Dendritic cell treated with granulocyte-macrophage colony-stimulating factor and Interleukin-4, amounts not matched to agents 40 ng/mL and 50 ng/mL, for 4 days (primary cell): ENCODE data around the gene NEDD9.

ENCODE experiments used
- H3K27ac Mint-ChIP-seq: one replicate; pipeline ENCODE4 v1.8.0; 2022; ENCODE audit warnings: mild to moderate bottlenecking, mixed read lengths
- H3K27me3 Mint-ChIP-seq: one replicate; pipeline ENCODE4 v1.8.0; 2022; ENCODE audit warnings: mild to moderate bottlenecking, mixed read lengths
- H3K36me3 Mint-ChIP-seq: one replicate; pipeline ENCODE4 v1.8.0; 2022; ENCODE audit warnings: low read depth, mixed read lengths
- H3K4me1 Mint-ChIP-seq: one replicate; pipeline ENCODE4 v1.8.0; 2022; ENCODE audit warnings: low read depth, mixed read lengths
- H3K4me3 Mint-ChIP-seq: one replicate; pipeline ENCODE4 v1.8.0; 2022; ENCODE audit warnings: mild to moderate bottlenecking, moderate library complexity, mixed read lengths
- H3K9me3 Mint-ChIP-seq: one replicate; pipeline ENCODE4 v1.8.0; 2022; ENCODE audit warnings: mixed read lengths
- intact Hi-C: fragments of 100-400 bp; cut with micrococcal nuclease; formaldehyde crosslinking; loops from one replicate; pipeline ENCODE4 v1.15.0; 2022

NEDD9 gene

GRCh38 chr6:11233673-11234573 is 1.5 kb upstream of the NEDD9 start:
- intact Hi-C loops: loop anchor here (5.0 kb wide), 1 partner anchor 62 kb away; no protein-coding TSS in a partner anchor
- Mint-ChIP-seq H3K27me3 (peaks cover 6% of the 10 kb centered on the region), H3K9me3 (no peaks in the 10 kb centered on the region), H3K36me3 (peaks cover 8% of the 10 kb centered on the region), H3K27ac (peak overlapping the region; percentile 94), H3K4me1 (peaks cover 38% of the 10 kb centered on the region), H3K4me3 (peak overlapping the region; percentile 87)

DNA sequence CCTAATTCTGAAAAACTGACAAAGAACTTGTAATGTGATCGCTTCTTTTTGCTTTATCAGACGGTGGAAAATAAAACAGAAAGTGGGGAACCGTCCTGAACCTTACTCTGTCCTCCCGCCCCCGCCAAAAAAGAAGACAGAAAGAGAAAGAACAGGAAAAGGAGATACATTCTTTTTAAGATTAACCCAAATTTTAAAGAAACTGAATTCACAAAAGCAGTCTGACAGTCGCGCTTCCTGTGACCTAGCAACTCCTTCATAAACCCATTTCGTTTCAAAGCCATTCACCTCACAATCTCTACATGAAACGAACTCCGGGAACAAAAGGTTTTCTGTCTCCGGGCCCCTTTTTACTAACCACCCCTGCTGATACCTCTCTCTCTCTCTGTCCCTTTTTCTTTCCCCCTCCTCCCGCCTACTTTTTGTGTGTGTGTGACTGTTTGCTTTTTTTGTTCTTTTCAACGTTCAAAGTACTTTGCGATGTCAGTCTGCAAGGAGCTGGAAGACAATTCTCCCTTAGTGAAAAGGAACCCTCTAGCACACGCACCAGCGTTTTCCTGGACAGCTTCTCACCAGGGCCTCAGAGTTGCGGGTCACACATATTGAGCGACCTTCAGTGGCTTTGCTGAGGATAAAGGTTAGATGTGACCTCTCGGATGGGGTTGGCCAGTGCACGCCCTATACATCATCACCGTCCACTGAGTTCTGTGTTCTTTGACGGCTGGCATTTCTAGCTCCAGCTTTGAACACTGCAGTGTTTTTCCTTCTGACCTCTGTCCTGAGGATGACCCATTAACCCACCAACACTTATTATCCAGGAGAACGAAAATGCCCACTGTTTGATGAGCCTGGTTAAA is 530 bp upstream of the NEDD9 start:
- peak overlapping the region; percentile 87 for H3K4me3 Mint-ChIP-seq
- intact Hi-C loops: loop anchor here (5.0 kb wide), 1 partner anchor 61 kb away; no protein-coding TSS in a partner anchor
- H3K9me3 Mint-ChIP-seq: no peaks in the 10 kb centered on the region
- peaks cover 38% of the 10 kb centered on the region for H3K4me1 Mint-ChIP-seq
- peaks cover 6% of the 10 kb centered on the region for H3K27me3 Mint-ChIP-seq
- peaks cover 8% of the 10 kb centered on the region for H3K36me3 Mint-ChIP-seq
- peak overlapping the region; percentile 94 for H3K27ac Mint-ChIP-seq

- H3K27ac Mint-ChIP-seq: peak overlapping the region; percentile 94
- H3K4me1 Mint-ChIP-seq: peaks cover 33% of the 10 kb centered on the region
- intact Hi-C loops: loop anchor here (5.0 kb wide), 1 partner anchor 59 kb away; no protein-coding TSS in a partner anchor
- peaks cover 6% of the 10 kb centered on the region for H3K27me3 Mint-ChIP-seq
- peaks cover 8% of the 10 kb centered on the region for H3K36me3 Mint-ChIP-seq
- peak overlapping the region; percentile 87 for H3K4me3 Mint-ChIP-seq
- H3K9me3 Mint-ChIP-seq: no peaks in the 10 kb centered on the region
Measured at GRCh38 chr6:11231564-11232192, 790 bp downstream of the NEDD9 start.

GRCh38 chr6:11231108-11231463 is 1.4 kb downstream of the NEDD9 start:
- Mint-ChIP-seq H3K36me3 (peaks cover 8% of the 10 kb centered on the region), H3K4me1 (peaks cover 27% of the 10 kb centered on the region), H3K4me3 (no peak overlapping the region), H3K27ac (no peak overlapping the region), H3K27me3 (peaks cover 6% of the 10 kb centered on the region), H3K9me3 (no peaks in the 10 kb centered on the region)
- intact Hi-C loops: loop anchor here (5.0 kb wide), 1 partner anchor 59 kb away; no protein-coding TSS in a partner anchor

DNA sequence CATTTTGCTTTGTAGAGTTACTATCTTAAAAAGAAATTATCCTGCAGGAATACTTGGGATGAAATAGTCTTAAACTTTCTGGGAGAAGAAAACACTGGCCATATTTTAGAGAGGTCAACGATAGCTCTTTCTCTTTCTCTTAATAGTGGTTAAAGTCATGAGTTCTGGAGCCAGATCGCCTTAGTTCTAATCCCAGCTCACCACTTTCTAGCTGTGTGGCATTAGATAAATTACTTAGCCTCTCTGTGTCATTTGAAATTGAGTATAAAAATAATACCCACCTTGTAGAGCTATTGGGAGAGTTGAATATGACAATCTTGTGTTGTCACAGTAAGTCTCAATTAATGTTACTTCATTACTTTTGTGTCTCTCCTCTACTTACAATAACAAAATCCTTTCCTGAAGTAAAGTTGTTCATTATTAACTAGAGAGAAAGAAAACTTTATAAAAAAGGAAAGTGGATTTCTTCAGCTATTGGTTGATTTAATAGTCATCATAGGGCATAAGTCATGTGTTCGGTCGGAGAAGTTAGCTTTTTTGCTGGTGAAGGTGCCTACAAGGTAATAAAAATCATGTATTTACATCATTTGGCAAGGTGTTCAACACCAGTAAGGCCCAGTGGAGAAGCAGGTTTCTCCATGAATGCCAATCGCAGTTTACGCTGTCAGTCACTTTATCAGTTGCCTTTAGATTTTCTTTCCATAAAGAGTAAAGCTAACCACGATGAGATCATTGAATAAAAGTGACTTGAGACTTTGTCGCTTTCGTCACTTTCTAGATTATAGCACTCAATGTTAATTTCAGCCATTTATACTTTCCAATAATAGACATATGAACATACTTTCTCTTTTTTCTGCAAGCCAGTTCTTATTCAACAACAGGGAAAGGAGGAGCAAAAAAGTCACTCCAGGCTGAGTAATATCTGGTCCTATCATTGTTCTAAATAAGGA is 2.0 kb downstream of the NEDD9 start:
- Mint-ChIP-seq H3K27ac (no peak overlapping the region), H3K4me1 (peaks cover 25% of the 10 kb centered on the region), H3K36me3 (peaks cover 8% of the 10 kb centered on the region), H3K27me3 (peaks cover 6% of the 10 kb centered on the region), H3K9me3 (no peaks in the 10 kb centered on the region), H3K4me3 (no peak overlapping the region)
- intact Hi-C loops: loop anchor here (5.0 kb wide), 1 partner anchor 58 kb away; no protein-coding TSS in a partner anchor

DNA sequence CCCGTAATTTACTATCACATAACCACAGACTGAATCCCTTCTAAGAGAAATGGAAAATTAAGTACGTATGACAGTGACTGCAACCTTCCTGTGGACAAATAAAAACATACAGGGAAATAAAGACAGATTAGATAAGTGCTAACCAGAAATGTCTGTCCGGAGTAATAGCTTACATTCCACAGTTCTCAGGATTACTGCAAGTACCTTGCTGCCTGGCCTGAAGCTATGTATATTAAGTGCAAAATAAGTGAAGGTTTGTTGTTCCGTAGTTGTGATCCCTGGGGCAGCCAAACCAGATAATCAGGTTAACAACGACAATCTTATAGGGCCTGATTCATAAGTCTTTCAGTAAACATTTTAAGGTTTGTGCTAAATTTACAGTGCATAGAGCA is 2.8 kb downstream of the NEDD9 start:
- H3K36me3 Mint-ChIP-seq: peaks cover 8% of the 10 kb centered on the region

DNA sequence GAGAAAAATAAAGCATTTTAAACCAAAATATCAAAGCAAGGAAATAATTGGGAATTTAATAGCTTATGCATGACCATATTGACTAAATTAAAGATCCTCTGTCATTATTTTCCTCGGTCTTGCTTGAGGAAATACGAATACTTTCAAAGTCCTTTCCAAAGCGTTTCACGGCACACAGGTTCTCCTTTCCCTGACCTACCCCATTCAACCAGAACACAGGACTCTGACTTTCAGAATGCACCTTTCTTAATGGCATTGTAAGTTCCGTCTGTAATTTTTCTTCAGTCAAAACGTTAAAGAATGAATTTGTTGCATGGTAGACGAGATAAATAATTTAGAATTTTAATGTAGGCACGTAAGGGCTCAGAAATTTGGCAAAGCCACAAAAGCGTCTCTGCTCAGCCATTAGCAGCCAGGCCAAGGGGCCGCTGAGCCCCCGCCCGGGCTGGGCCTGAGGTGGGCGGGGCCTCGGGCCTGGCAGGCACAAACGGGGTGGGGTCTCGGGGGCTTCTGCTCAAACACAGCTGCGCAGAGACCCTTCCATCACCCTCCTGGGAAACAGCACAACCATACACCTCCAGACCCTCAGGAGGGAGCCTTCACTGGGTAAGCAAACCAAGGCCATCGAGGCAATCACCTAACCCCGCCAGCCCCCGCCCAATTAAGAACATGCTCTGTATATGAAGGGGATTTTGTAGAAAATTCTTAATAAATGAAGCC is 3.4 kb downstream of the NEDD9 start:
- Mint-ChIP-seq H3K27me3 (peaks cover 6% of the 10 kb centered on the region), H3K4me1 (peaks cover 24% of the 10 kb centered on the region), H3K9me3 (no peaks in the 10 kb centered on the region), H3K4me3 (no peak overlapping the region), H3K27ac (no peak overlapping the region), H3K36me3 (peaks cover 8% of the 10 kb centered on the region)
- intact Hi-C loops: no loop called here

More for the DNA sequence above, 2.8 kb downstream of the NEDD9 start:
- intact Hi-C loops: loop anchor here (5.0 kb wide), 1 partner anchor 57 kb away; no protein-coding TSS in a partner anchor
- Mint-ChIP-seq H3K9me3 (no peaks in the 10 kb centered on the region), H3K4me1 (peaks cover 25% of the 10 kb centered on the region), H3K27ac (no peak overlapping the region), H3K4me3 (no peak overlapping the region), H3K27me3 (peaks cover 6% of the 10 kb centered on the region)

- H3K9me3 Mint-ChIP-seq: no peaks in the 10 kb centered on the region
- peaks cover 4% of the 10 kb centered on the region for H3K36me3 Mint-ChIP-seq
- H3K27ac Mint-ChIP-seq: no peak overlapping the region
- intact Hi-C loops: no loop called here
- peaks cover 3% of the 10 kb centered on the region for H3K27me3 Mint-ChIP-seq
- H3K4me1 Mint-ChIP-seq: peaks cover 13% of the 10 kb centered on the region
- no peak overlapping the region for H3K4me3 Mint-ChIP-seq
Measured at GRCh38 chr6:11227698-11228097, 4.8 kb downstream of the NEDD9 start.

- Mint-ChIP-seq H3K9me3 (no peaks in the 10 kb centered on the region), H3K27ac (no peak overlapping the region), H3K4me3 (no peak overlapping the region), H3K4me1 (peaks cover 11% of the 10 kb centered on the region), H3K27me3 (no peaks in the 10 kb centered on the region), H3K36me3 (no peaks in the 10 kb centered on the region)
- intact Hi-C loops: no loop called here
Measured at GRCh38 chr6:11226005-11226404, 6.5 kb downstream of the NEDD9 start.

DNA sequence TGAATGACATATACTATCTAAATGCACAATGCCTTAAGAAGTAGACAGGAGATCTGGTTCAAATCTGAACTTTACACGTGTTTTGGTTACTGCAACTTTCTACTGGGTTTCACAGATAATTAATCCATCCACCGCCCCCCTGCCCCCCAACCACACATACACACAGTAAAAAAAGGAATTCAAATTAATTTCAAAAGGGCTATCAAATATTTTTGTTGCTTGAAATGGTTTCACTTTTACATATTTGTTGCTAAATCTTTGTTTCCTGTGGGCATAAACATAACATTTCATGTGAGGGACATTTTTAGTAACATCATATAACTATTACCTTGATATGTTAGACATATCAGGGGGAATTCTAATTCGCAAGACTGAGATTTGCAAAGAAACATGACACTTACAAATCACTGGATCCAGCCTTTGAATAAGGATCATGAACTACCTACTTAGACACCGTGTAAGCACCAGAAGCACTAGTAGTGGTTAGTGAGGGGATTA is 7.5 kb downstream of the NEDD9 start:
- H3K36me3 Mint-ChIP-seq: no peaks in the 10 kb centered on the region
- H3K4me1 Mint-ChIP-seq: peaks cover 11% of the 10 kb centered on the region
- no peaks in the 10 kb centered on the region for H3K27me3 Mint-ChIP-seq
- H3K27ac Mint-ChIP-seq: no peak overlapping the region
- H3K9me3 Mint-ChIP-seq: no peaks in the 10 kb centered on the region
- intact Hi-C loops: no loop called here
- H3K4me3 Mint-ChIP-seq: no peak overlapping the region

DNA sequence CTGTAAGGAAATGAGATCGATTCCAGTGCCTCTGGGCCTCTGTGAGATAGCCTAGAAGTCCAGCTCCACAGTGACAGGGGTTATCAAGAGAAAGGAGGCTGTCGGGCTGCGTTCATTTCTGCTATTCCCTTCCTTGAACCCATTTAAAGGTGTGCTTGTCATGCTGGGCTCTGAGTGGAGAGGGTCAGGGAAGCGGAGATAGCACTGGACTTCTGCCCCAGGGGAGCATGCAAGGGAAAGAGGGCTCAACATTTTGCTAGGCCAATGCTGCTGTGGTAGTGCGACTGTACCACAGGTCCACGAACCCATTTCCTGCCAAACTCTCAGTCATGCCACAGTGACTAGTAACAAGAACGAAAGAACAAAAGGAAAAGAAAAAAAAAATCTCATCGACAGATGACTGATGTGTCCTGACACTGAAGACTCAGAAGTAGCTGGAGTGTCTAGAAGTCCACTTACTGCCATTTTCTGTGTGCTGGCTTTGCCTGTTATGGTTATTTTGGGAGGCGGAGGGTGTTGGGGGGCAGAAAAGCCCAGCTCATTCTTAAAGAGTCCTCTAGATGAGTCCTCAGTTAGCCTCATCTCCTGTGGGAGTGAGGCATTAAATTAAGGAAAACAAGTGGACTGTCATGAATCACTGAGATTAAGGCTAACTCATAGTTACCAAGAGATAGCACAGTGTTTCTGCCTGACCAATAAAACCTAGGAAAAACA is 8.1 kb downstream of the NEDD9 start:
- Mint-ChIP-seq H3K36me3 (no peaks in the 10 kb centered on the region), H3K27me3 (no peaks in the 10 kb centered on the region), H3K4me3 (no peak overlapping the region), H3K4me1 (peaks cover 17% of the 10 kb centered on the region), H3K27ac (no peak overlapping the region), H3K9me3 (no peaks in the 10 kb centered on the region)
- intact Hi-C loops: no loop called here
